GM12874 (cell line): Measurements from ENCODE around the gene CDH26.

Experiments used
- CTCF ChIP-seq: IDR thresholded peaks from 2 replicates; pipeline ENCODE4 v1.5.1; 2011; ENCODE audit warnings: low read depth, mild to moderate bottlenecking, control low read depth, low read length, moderate library complexity; ENCODE audit not compliant: insufficient read depth

The CDH26 gene

GRCh38 chr20:59949911-59950310 is 8.3 kb upstream of the CDH26 start:
- TF ChIP-seq CTCF: no peak

- TF ChIP-seq CTCF: no peak
These were observed 3.5 kb upstream of the CDH26 start for GRCh38 chr20:59954718-59955117.

GRCh38 chr20:59955131-59955796 is 3.0 kb upstream of the CDH26 start:
- no peak for TF ChIP-seq CTCF

- TF ChIP-seq CTCF: no peak
These were observed 403 bp downstream of the CDH26 start for GRCh38 chr20:59958626-59959025.

GRCh38 chr20:59961423-59961822 is 3.2 kb downstream of the CDH26 start:
- no peak for TF ChIP-seq CTCF

- TF ChIP-seq CTCF: no peak
These were observed 3.9 kb downstream of the CDH26 start for GRCh38 chr20:59962155-59962554.

- no peak for TF ChIP-seq CTCF
These were observed 8.2 kb downstream of the CDH26 start for GRCh38 chr20:59966428-59966827.
